Neural progenitor cell (in vitro differentiated cells): ENCODE measurements around the gene ETFB. TPM values are rescaled to one million over a fixed set of nuclear protein-coding genes. Genes with fewer than 3 reads are reported as not detected.

Experiments
- DNase-seq: peaks from one replicate; pipeline ENCODE4 v3.0.0-alpha.2; 2016; ENCODE audit warnings: low spot score
- H2AFZ ChIP-seq: fragments of 200-600 bp; sonication (generic); replicated peaks from 2 replicates; pipeline ENCODE4 v1.6.1; 2016; ENCODE audit warnings: antibody characterized with exemption
- H3F3A ChIP-seq: fragments of 200-600 bp; sonication (generic); 2 replicates; pipeline ENCODE4 v1.6.1; 2016; ENCODE audit warnings: antibody characterized with exemption, low read depth
- H3K27ac ChIP-seq: fragments of 200-600 bp; sonication (generic); 2 replicates; pipeline ENCODE4 v1.5.1; 2016; ENCODE audit warnings: mild to moderate bottlenecking
- H3K27me3 ChIP-seq: fragments of 200-600 bp; sonication (generic); 2 replicates; pipeline ENCODE4 v1.6.1; 2016; ENCODE audit warnings: mild to moderate bottlenecking, moderate library complexity
- H3K36me3 ChIP-seq: fragments of 200-600 bp; sonication (generic); 2 replicates; pipeline ENCODE4 v1.5.1; 2016
- H3K4me1 ChIP-seq: fragments of 200-600 bp; sonication (generic); 2 replicates; pipeline ENCODE4 v1.6.1; 2016; ENCODE audit warnings: mixed run types
- H3K4me2 ChIP-seq: fragments of 200-600 bp; sonication (generic); 2 replicates; pipeline ENCODE4 v1.6.1; 2016
- H3K4me3 ChIP-seq: fragments of 200-600 bp; sonication (generic); 2 replicates; pipeline ENCODE4 v1.5.1; 2016
- H3K79me2 ChIP-seq: fragments of 200-600 bp; sonication (generic); 2 replicates; pipeline ENCODE4 v1.6.1; 2016; ENCODE audit warnings: low read depth
- H3K9ac ChIP-seq: fragments of 200-600 bp; sonication (generic); 2 replicates; pipeline ENCODE4 v1.6.1; 2016
- H3K9me3 ChIP-seq: fragments of 200-600 bp; sonication (generic); 2 replicates; pipeline ENCODE4 v1.5.1; 2016; ENCODE audit warnings: low read depth
- H4K20me1 ChIP-seq: fragments of 200-600 bp; sonication (generic); 2 replicates; pipeline ENCODE4 v1.6.1; 2016; ENCODE audit warnings: low read depth
- H3K27ac Mint-ChIP-seq: 3 replicates; pipeline ENCODE4 v1.8.0; 2021; ENCODE audit warnings: mixed read lengths
- H3K27me3 Mint-ChIP-seq: 2 replicates; pipeline ENCODE4 v1.8.0; 2022; ENCODE audit warnings: low read depth, mild to moderate bottlenecking, inconsistent platforms, moderate library complexity, mixed read lengths; ENCODE audit not compliant: insufficient read depth
- H3K36me3 Mint-ChIP-seq: 3 replicates; pipeline ENCODE4 v1.8.0; 2021; ENCODE audit warnings: mixed read lengths
- H3K4me1 Mint-ChIP-seq: 3 replicates; pipeline ENCODE4 v1.8.0; 2021; ENCODE audit warnings: mixed read lengths
- H3K4me3 Mint-ChIP-seq: 3 replicates; pipeline ENCODE4 v1.8.0; 2021; ENCODE audit warnings: mild to moderate bottlenecking, moderate library complexity, mixed read lengths
- H3K9me3 Mint-ChIP-seq: 3 replicates; pipeline ENCODE4 v1.8.0; 2020; ENCODE audit warnings: mixed read lengths
- CTCF ChIP-seq: fragments of 200-600 bp; sonication (generic); IDR thresholded peaks from 2 replicates; pipeline ENCODE4 v1.5.1; 2017; ENCODE audit warnings: antibody characterized with exemption, mild to moderate bottlenecking
- EZH2 ChIP-seq: fragments of 200-600 bp; sonication (generic); IDR thresholded peaks from 2 replicates; pipeline ENCODE4 v1.6.1; 2017; ENCODE audit warnings: antibody characterized with exemption, mild to moderate bottlenecking, moderate library complexity
- EZH2phosphoT487 ChIP-seq: fragments of 200-600 bp; sonication (generic); IDR thresholded peaks from 2 replicates; pipeline ENCODE4 v1.6.1; 2017; ENCODE audit warnings: antibody characterized with exemption
- total RNA-seq: library from RNA; depleted of rRNA; stranded (reverse); fragments of >200 nt; gene quantifications from 2 replicates; pipeline ENCODE4 v1.2.3, GENCODE V29; 2015; ENCODE audit warnings: low replicate concordance

Gene ETFB
- total RNA-seq, 1 donor from 2014 or later: 27.0 TPM

DNA sequence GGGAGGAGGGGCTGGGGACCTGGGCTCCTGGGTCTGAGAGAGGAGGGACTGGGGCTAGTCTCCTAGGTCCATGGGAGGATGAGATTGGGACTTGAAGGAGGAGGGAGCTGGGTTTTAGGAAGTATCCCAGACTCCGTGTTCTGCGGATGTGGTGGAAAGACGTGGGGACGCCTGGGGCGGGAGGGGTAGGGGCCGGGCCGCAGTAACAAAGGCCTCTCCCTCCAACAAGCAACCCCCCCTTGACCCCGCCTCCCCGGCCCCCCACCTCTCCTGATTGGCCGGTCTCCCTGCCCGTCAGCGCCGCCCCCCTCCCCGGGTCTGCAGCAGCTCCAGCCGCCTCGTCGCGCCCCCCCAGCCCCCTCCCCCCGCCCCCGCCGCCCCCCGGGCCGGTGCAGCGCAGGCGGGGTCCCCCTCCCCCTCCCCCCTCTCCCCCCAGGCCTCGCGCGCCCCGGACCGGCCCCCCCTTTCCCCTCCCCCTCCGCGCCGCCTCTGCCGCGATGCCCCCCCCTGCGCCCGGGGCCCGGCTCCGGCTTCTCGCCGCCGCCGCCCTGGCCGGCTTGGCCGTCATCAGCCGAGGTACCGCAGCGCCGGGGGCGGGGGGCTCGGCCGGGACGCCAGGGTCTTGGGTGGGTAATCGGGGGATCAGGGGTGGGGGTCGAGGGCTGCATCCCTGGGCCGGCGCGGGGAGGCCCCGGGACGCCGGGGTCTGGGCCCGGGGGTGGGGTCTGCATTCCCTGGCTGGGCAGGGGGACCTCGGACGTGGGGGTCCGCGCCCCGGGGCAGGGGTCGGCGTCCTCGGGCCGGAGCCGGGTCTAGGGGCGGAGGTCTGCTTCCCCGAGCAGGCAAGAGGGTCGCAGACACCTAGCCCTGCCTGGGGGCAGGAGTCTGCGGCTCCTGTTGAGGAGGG, 54.6 kb downstream of the ETFB start, which contains the start of gene IGLON5:
Gene IGLON5 (plus strand): TSS at position 294 of the 907 bp plus-strand sequence. CDS start 204 bp downstream, at position 498.
- no peaks in the 10 kb centered on the region for H3K9me3 ChIP-seq
- peak; percentile 67 for DNase-seq
- TF ChIP-seq CTCF (no peak), EZH2phosphoT487 (no peak), EZH2 (no peak)
- H3K36me3 Mint-ChIP-seq: peaks cover 4% of the 10 kb centered on the region
- peaks cover 4% of the 10 kb centered on the region for H3K27me3 ChIP-seq
- peak within 1 kb of the TSS; percentile 51 for H3K27ac Mint-ChIP-seq
- peaks cover 17% of the 10 kb centered on the region for H3K9me3 Mint-ChIP-seq
- H3K36me3 ChIP-seq: no peaks in the 10 kb centered on the region
- no peaks in the 10 kb centered on the region for H3K79me2 ChIP-seq
- peaks cover 9% of the 10 kb centered on the region for H3K27me3 Mint-ChIP-seq
- no peak within 1 kb of the TSS for H2AFZ ChIP-seq
- H4K20me1 ChIP-seq: no peaks in the 10 kb centered on the region
- H3K9ac ChIP-seq: peak within 1 kb of the TSS; percentile 11
- H3K4me1 Mint-ChIP-seq: peaks cover 19% of the 10 kb centered on the region
- peak within 1 kb of the TSS; percentile 86 for H3K4me3 Mint-ChIP-seq
- H3K4me1 ChIP-seq: peaks cover 7% of the 10 kb centered on the region
- H3K27ac ChIP-seq: no peak within 1 kb of the TSS
- peak within 1 kb of the TSS; percentile 84 for H3K4me2 ChIP-seq
- H3F3A ChIP-seq: peaks cover 8% of the 10 kb centered on the region
- H3K4me3 ChIP-seq: peak within 1 kb of the TSS; percentile 88

- no peaks in the 10 kb centered on the region for H4K20me1 ChIP-seq
- Mint-ChIP-seq H3K27ac (no peak overlapping the region), H3K27me3 (peaks cover 7% of the 10 kb centered on the region), H3K9me3 (peaks cover 22% of the 10 kb centered on the region), H3K4me3 (no peak overlapping the region), H3K4me1 (peaks cover 10% of the 10 kb centered on the region), H3K36me3 (no peaks in the 10 kb centered on the region)
- TF ChIP-seq EZH2phosphoT487: no peak
- TF ChIP-seq EZH2: no peak
- no peak for TF ChIP-seq CTCF
- H2AFZ ChIP-seq: no peak overlapping the region
- no peak for DNase-seq
- peaks cover 5% of the 10 kb centered on the region for H3F3A ChIP-seq
- no peaks in the 10 kb centered on the region for H3K9me3 ChIP-seq
- H3K36me3 ChIP-seq: no peaks in the 10 kb centered on the region
- H3K27ac ChIP-seq: no peak overlapping the region
- H3K4me3 ChIP-seq: no peak overlapping the region
- H3K79me2 ChIP-seq: no peaks in the 10 kb centered on the region
- no peaks in the 10 kb centered on the region for H3K4me1 ChIP-seq
- no peaks in the 10 kb centered on the region for H3K27me3 ChIP-seq
- no peak overlapping the region for H3K9ac ChIP-seq
- H3K4me2 ChIP-seq: no peak overlapping the region
Measured at GRCh38 chr19:51305479-51305878, 60.7 kb downstream of the ETFB start.

DNA sequence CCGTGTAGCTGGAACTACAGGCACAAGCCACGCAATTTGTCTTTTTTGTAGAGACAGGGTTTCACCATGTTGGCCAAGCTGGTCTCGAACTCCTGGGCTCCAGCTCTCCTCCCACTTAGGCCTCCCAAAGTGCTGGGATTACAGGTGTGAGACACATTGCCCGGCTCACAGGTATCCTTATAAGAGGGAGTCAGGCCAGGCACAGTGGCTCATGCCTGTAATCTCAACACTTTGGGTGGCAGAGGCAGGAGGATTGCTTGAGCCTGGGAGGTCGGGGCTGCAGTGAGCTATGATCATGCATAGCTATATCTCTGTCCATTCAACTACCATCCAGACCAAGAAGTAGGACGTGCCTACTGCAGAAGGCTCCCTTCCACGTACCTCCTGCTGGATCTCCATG, 64.9 kb downstream of the ETFB start:
- Histone ChIP-seq H3K4me2 (no peak overlapping the region), H4K20me1 (no peaks in the 10 kb centered on the region)
- H3K27ac Mint-ChIP-seq: no peak overlapping the region

More for the DNA sequence above, 64.9 kb downstream of the ETFB start:
- Mint-ChIP-seq H3K9me3 (peaks cover 11% of the 10 kb centered on the region), H3K4me1 (peaks cover 3% of the 10 kb centered on the region), H3K4me3 (no peak overlapping the region), H3K27me3 (peaks cover 11% of the 10 kb centered on the region), H3K36me3 (no peaks in the 10 kb centered on the region)
- Histone ChIP-seq H2AFZ (no peak overlapping the region), H3K4me3 (no peak overlapping the region), H3K27me3 (no peaks in the 10 kb centered on the region), H3F3A (no peaks in the 10 kb centered on the region), H3K9me3 (no peaks in the 10 kb centered on the region), H3K27ac (no peak overlapping the region), H3K79me2 (no peaks in the 10 kb centered on the region), H3K4me1 (no peaks in the 10 kb centered on the region), H3K36me3 (no peaks in the 10 kb centered on the region), H3K9ac (no peak overlapping the region)
- no peak for TF ChIP-seq EZH2phosphoT487
- TF ChIP-seq EZH2: no peak
- no peak for TF ChIP-seq CTCF
- no peak for DNase-seq
